Mesenchymal stem cell (in vitro differentiated cells and primary cell): ENCODE data around the gene SCARF2.

Source experiments
- DNase-seq: peaks from one replicate; pipeline ENCODE4 v3.0.0-alpha.2; 2013
- H2AFZ ChIP-seq: one replicate; pipeline ENCODE4 v1.6.1; 2013; ENCODE audit warnings: low read depth, mild to moderate bottlenecking, control low read depth, inconsistent platforms, low read length, moderate library complexity
- H2AK5ac ChIP-seq: 2 replicates; pipeline ENCODE4 v1.6.1; 2013; ENCODE audit warnings: low read length, moderate library complexity, mild to moderate bottlenecking, inconsistent platforms; ENCODE audit not compliant: severe bottlenecking
- H2BK120ac ChIP-seq: one replicate; pipeline ENCODE4 v1.6.1; 2013; ENCODE audit warnings: low read depth, mild to moderate bottlenecking, inconsistent platforms, low read length, moderate library complexity
- H2BK12ac ChIP-seq, 2 experiments: one replicate each; pipeline ENCODE4 v1.6.1; 2013; ENCODE audit warnings: inconsistent platforms in 2 of 2, low read length in 2 of 2, mild to moderate bottlenecking in 2 of 2, moderate library complexity in 2 of 2, control low read depth in 1 of 2
- H2BK15ac ChIP-seq: one replicate; pipeline ENCODE4 v1.6.1; 2013; ENCODE audit warnings: mild to moderate bottlenecking, low read depth, inconsistent platforms; ENCODE audit not compliant: poor library complexity, severe bottlenecking
- H2BK5ac ChIP-seq: 2 replicates; pipeline ENCODE4 v1.6.1; 2013; ENCODE audit warnings: low read depth, mild to moderate bottlenecking, low read length, control low read depth, inconsistent platforms; ENCODE audit not compliant: poor library complexity, severe bottlenecking
- H3K14ac ChIP-seq, 2 experiments: one replicate each; pipeline ENCODE4 v1.6.1; 2013; ENCODE audit warnings: inconsistent platforms in 2 of 2, low read length in 2 of 2, control low read depth in 1 of 2, mild to moderate bottlenecking in 1 of 2, moderate library complexity in 1 of 2
- H3K18ac ChIP-seq, 2 experiments: one replicate each; pipeline ENCODE4 v1.6.1; 2013; ENCODE audit warnings: inconsistent platforms in 2 of 2, low read length in 2 of 2, control low read depth in 1 of 2, low read depth in 1 of 2, mild to moderate bottlenecking in 1 of 2
- H3K23ac ChIP-seq, 2 experiments: one replicate each; pipeline ENCODE4 v1.6.1; 2013; ENCODE audit warnings: inconsistent platforms in 2 of 2, low read length in 2 of 2, mild to moderate bottlenecking in 2 of 2, moderate library complexity in 2 of 2, control low read depth in 1 of 2
- H3K27ac ChIP-seq: 2 replicates; pipeline ENCODE4 v1.5.1; 2013; ENCODE audit warnings: mild to moderate bottlenecking, moderate library complexity, low read length, control low read depth, inconsistent platforms; ENCODE audit not compliant: poor library complexity, severe bottlenecking
- H3K27me3 ChIP-seq, 2 experiments: 2 replicates each; pipeline versions ENCODE4 v1.6.1 to v1.7.0; 2013; ENCODE audit warnings: low read length in 2 of 2, mild to moderate bottlenecking in 2 of 2, moderate library complexity in 2 of 2, control low read depth in 1 of 2, inconsistent platforms in 1 of 2; ENCODE audit not compliant: control insufficient read depth in 1 of 2, insufficient read depth in 1 of 2
- H3K36me3 ChIP-seq, 2 experiments: 2 replicates each; pipeline versions ENCODE4 v1.6.1 to v1.7.0; 2013; ENCODE audit warnings: low read length in 2 of 2, control low read depth in 1 of 2, inconsistent platforms in 1 of 2, low read depth in 1 of 2, mild to moderate bottlenecking in 1 of 2; ENCODE audit not compliant: insufficient read depth in 2 of 2, control insufficient read depth in 1 of 2
- H3K4ac ChIP-seq, 2 experiments: one replicate each; pipeline ENCODE4 v1.6.1; 2013; ENCODE audit warnings: inconsistent platforms in 2 of 2, low read length in 2 of 2, mild to moderate bottlenecking in 2 of 2, moderate library complexity in 2 of 2, control low read depth in 1 of 2, low read depth in 1 of 2
- H3K4me1 ChIP-seq: 2 replicates; pipeline ENCODE4 v1.6.1; 2013; ENCODE audit warnings: low read depth, low read length, control low read depth; ENCODE audit not compliant: control insufficient read depth, insufficient read depth
- H3K4me2 ChIP-seq: 2 replicates; pipeline ENCODE4 v1.6.1; 2013; ENCODE audit warnings: low read length, mild to moderate bottlenecking, inconsistent platforms; ENCODE audit not compliant: poor library complexity, severe bottlenecking
- H3K4me3 ChIP-seq, 2 experiments: 2 replicates each; pipeline versions ENCODE4 v1.5.1 to v1.7.0; 2013; ENCODE audit warnings: low read length in 2 of 2, mild to moderate bottlenecking in 2 of 2, control low read depth in 1 of 2, low read depth in 1 of 2; ENCODE audit not compliant: insufficient read depth in 1 of 2
- H3K79me1 ChIP-seq: replicated peaks from 2 replicates; pipeline ENCODE4 v1.6.1; 2013; ENCODE audit warnings: mild to moderate bottlenecking, control low read depth, low read length, inconsistent platforms; ENCODE audit not compliant: poor library complexity, severe bottlenecking
- H3K9ac ChIP-seq: 2 replicates; pipeline ENCODE4 v1.7.0; 2013; ENCODE audit warnings: mild to moderate bottlenecking, low read length, moderate library complexity
- H3K9me3 ChIP-seq: 2 replicates; pipeline ENCODE4 v1.7.0; 2013; ENCODE audit warnings: mild to moderate bottlenecking, low read length; ENCODE audit not compliant: control insufficient read depth
- H4K8ac ChIP-seq: one replicate; pipeline ENCODE4 v1.6.1; 2013; ENCODE audit warnings: inconsistent platforms, mild to moderate bottlenecking, low read length, moderate library complexity
- H4K91ac ChIP-seq: one replicate; pipeline ENCODE4 v1.6.1; 2013; ENCODE audit warnings: mild to moderate bottlenecking, low read length, inconsistent platforms
- WGBS: methylation state at CpG from one replicate; pipeline ENCODE4 v1.1.7; 2013; ENCODE audit warnings: mixed read lengths; 5-methylcytosine and 5-hydroxymethylcytosine counted together

The SCARF2 gene

GRCh38 chr22:20433686-20434241 lies 3.9 kb downstream of the SCARF2 start:
- Histone ChIP-seq H3K4me3 (peak overlapping the region in 1 of 2 experiments; percentile 4), H3K27me3 (no peaks in the 10 kb centered on the region), H3K23ac (no peak overlapping the region), H3K4me1 (peaks cover 46% of the 10 kb centered on the region), H3K14ac (no peak overlapping the region), H4K91ac (no peak overlapping the region), H2BK5ac (no peak overlapping the region), H3K9ac (no peak overlapping the region), H3K18ac (no peak overlapping the region), H3K4me2 (no peak overlapping the region), H2AFZ (no peak overlapping the region), H3K9me3 (no peaks in the 10 kb centered on the region), H2BK15ac (no peak overlapping the region), H2BK12ac (no peak overlapping the region), H2AK5ac (no peak overlapping the region), H2BK120ac (no peak overlapping the region), H3K36me3 (peaks cover 6 to 40% of the 10 kb centered on the region in 2 experiments), H3K27ac (no peak overlapping the region), H3K79me1 (peaks cover 53% of the 10 kb centered on the region), H3K4ac (no peak overlapping the region), H4K8ac (no peak overlapping the region)
- DNase-seq: no peak
- 90% methylated on average over 4 of the region's 4 CpGs for WGBS

DNA sequence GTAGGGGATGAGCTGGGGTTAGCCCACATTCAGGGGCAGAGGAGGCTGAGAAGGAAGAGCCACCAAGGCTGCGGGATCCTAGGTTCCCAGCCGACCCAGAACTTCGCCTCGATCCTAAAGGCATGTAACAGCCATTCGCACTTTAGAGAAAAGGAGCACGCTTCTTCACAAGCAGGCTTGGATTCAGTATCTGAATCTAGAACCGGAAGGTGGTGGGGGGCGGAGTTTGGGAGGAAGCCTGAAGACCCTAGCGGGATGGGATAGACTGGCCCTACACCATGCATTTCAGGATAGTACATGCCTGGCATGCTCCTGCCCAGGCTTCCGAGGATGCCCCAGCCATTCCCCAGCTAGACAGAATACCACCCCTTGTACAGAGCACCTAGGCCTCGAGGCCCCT lies 4.4 kb downstream of the SCARF2 start:
- Histone ChIP-seq H2BK5ac (no peak overlapping the region), H3K4me3 (no peak overlapping the region), H2BK12ac (no peak overlapping the region), H3K4ac (no peak overlapping the region), H3K9me3 (no peaks in the 10 kb centered on the region), H2AK5ac (no peak overlapping the region), H3K79me1 (peaks cover 53% of the 10 kb centered on the region), H3K27me3 (no peaks in the 10 kb centered on the region), H3K9ac (no peak overlapping the region), H3K4me2 (no peak overlapping the region), H3K14ac (no peak overlapping the region), H3K18ac (no peak overlapping the region), H3K36me3 (peaks cover 10 to 43% of the 10 kb centered on the region in 2 experiments), H2BK15ac (no peak overlapping the region), H2BK120ac (no peak overlapping the region), H3K27ac (no peak overlapping the region), H3K23ac (no peak overlapping the region), H3K4me1 (peaks cover 40% of the 10 kb centered on the region), H4K91ac (no peak overlapping the region), H4K8ac (no peak overlapping the region), H2AFZ (no peak overlapping the region)
- 98% methylated on average over 11 of the region's 11 CpGs for WGBS
- no peak for DNase-seq

DNA sequence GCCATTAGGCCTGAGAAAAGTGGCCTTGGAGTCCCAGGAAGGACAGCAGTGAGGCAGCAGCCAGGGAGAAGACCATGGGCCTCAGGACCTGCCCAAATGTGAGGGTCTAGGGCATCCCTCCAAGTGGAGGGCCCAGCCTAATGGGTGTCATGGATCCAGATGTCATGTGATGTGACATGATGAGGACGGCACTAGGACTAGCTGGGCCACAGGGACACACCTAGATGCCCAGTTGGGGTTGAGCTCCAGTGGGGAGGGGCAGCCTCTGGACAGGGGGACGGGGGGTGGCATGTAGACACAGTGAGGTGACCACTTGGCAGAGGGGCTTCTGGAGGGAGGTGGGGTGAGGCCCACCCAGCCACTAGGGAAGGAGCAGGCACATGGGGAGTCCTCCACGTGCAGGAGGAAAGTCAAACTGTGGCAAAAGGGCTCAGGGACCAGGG lies 5.4 kb downstream of the SCARF2 start:
- Histone ChIP-seq H2BK15ac (no peak overlapping the region), H3K4me1 (peaks cover 36% of the 10 kb centered on the region), H3K4me2 (no peak overlapping the region), H4K8ac (no peak overlapping the region), H2AK5ac (peak overlapping the region; percentile 7), H3K79me1 (peaks cover 52% of the 10 kb centered on the region), H3K9me3 (no peaks in the 10 kb centered on the region), H3K14ac (peak overlapping the region in 1 of 2 experiments; percentile 24), H3K9ac (no peak overlapping the region), H3K23ac (no peak overlapping the region), H3K4ac (no peak overlapping the region), H3K27ac (no peak overlapping the region), H3K27me3 (no peaks in the 10 kb centered on the region), H2BK12ac (no peak overlapping the region), H3K36me3 (peaks cover 12 to 50% of the 10 kb centered on the region in 2 experiments), H2BK120ac (no peak overlapping the region), H3K18ac (no peak overlapping the region), H2AFZ (no peak overlapping the region), H4K91ac (no peak overlapping the region), H2BK5ac (no peak overlapping the region), H3K4me3 (no peak overlapping the region)
- WGBS: 75% methylated on average over 3 of the region's 3 CpGs
- DNase-seq: no peak

GRCh38 chr22:20431511-20432192 lies 6.0 kb downstream of the SCARF2 start:
- H2AFZ ChIP-seq: no peak overlapping the region
- H3K79me1 ChIP-seq: peaks cover 46% of the 10 kb centered on the region
- peak overlapping the region; percentile 27 for H4K8ac ChIP-seq
- no peak overlapping the region for H4K91ac ChIP-seq
- H3K4me3 ChIP-seq: peak overlapping the region in 1 of 2 experiments; percentile 45
- H2BK15ac ChIP-seq: no peak overlapping the region
- peak overlapping the region; percentile 87 for H3K4me2 ChIP-seq
- peak overlapping the region; percentile 7 for H2AK5ac ChIP-seq
- no peak overlapping the region for H3K27ac ChIP-seq
- no peaks in the 10 kb centered on the region for H3K9me3 ChIP-seq
- H3K4me1 ChIP-seq: peaks cover 30% of the 10 kb centered on the region
- no peak overlapping the region for H3K9ac ChIP-seq
- H3K36me3 ChIP-seq: peaks cover 15 to 56% of the 10 kb centered on the region in 2 experiments
- H2BK5ac ChIP-seq: no peak overlapping the region
- H3K4ac ChIP-seq: peak overlapping the region; percentile 43 to 46
- 70% methylated on average over 35 of the region's 50 CpGs for WGBS
- no peak overlapping the region for H3K23ac ChIP-seq
- no peak overlapping the region for H2BK120ac ChIP-seq
- peak overlapping the region in 1 of 2 experiments; percentile 83 for H3K18ac ChIP-seq
- H2BK12ac ChIP-seq: peak overlapping the region in 1 of 2 experiments; percentile 48
- H3K14ac ChIP-seq: no peak overlapping the region
- no peaks in the 10 kb centered on the region for H3K27me3 ChIP-seq
- no peak for DNase-seq
